ENCODE data around the gene SLC22A8. TPM values are rescaled to one million over a fixed set of nuclear protein-coding genes. Genes with fewer than 3 reads are reported as not detected.

SLC22A8 gene
- polyA plus RNA-seq, 3 donors, result not detected

- Mint-ChIP-seq H3K27ac (no peak overlapping the region), H3K4me3 (no peak overlapping the region), H3K9me3 (peaks cover 0 to 2% (median 0%) of the 10 kb centered on the region in 7 donors), H3K27me3 (ENCODE audit: low read depth in 3 of 3) (peaks cover 4 to 10% (median 6%) of the 10 kb centered on the region in 3 donors), H3K4me1 (no peaks in the 10 kb centered on the region), H3K36me3 (no peaks in the 10 kb centered on the region)
- Histone ChIP-seq H3K9ac (ENCODE audit: insufficient read depth, low read length, poor library complexity, severe bottlenecking) (no peak overlapping the region), H3K36me3 (replicated peaks in 1 of 2; ENCODE audit: control insufficient read depth in 1 of 2, insufficient read depth in 2 of 2, low read length in 2 of 2) (no peaks in the 10 kb centered on the region), H2AFZ (ENCODE audit: insufficient read depth, low read depth, low read length, poor library complexity, severe bottlenecking) (no peak overlapping the region), H4K20me1 (ENCODE audit: insufficient read depth, low read length) (no peaks in the 10 kb centered on the region), H3K27ac (ENCODE audit: low read depth in 1 of 2, low read length in 2 of 2) (no peak overlapping the region), H3K79me2 (ENCODE audit: insufficient read depth, low read length) (no peaks in the 10 kb centered on the region), H3K4me1 (ENCODE audit: control insufficient read depth in 1 of 2, insufficient read depth in 2 of 2, low read length in 2 of 2) (no peaks in the 10 kb centered on the region), H3K27me3 (ENCODE audit: control insufficient read depth in 2 of 2, insufficient read depth in 2 of 2, low read length in 2 of 2) (no peaks in the 10 kb centered on the region), H3K4me2 (replicated peaks; ENCODE audit: extremely low read depth, low read length, poor library complexity, severe bottlenecking) (no peak overlapping the region), H3K9me3 (replicated peaks in 1 of 2; ENCODE audit: control insufficient read depth in 1 of 2, insufficient read depth in 1 of 2, low read length in 2 of 2) (no peaks in the 10 kb centered on the region), H3K4me3 (replicated peaks in 1 of 3; ENCODE audit: low read depth in 2 of 3, low read length in 3 of 3) (no peak overlapping the region)
- 8% methylated on average over 4 of the region's 7 CpGs for WGBS (ENCODE audit: insufficient coverage)
- TF ChIP-seq CTCF (IDR thresholded peaks at IDR 0.05), result no peak
- DNase-seq, result no peak
- intact Hi-C loops (cut with micrococcal nuclease), result no loop called here
Measured at GRCh38 chr11:62999649-63000048, 16.0 kb downstream of the SLC22A8 start.

GRCh38 chr11:62999156-62999555, 16.5 kb downstream of the SLC22A8 start:
- no peaks in the 10 kb centered on the region for H3K36me3 Mint-ChIP-seq
- intact Hi-C loops (cut with micrococcal nuclease), result no loop called here
- Histone ChIP-seq H3K4me3 (replicated peaks in 1 of 3; ENCODE audit: low read depth in 2 of 3, low read length in 3 of 3) (no peak overlapping the region), H3K9ac (ENCODE audit: insufficient read depth, low read length, poor library complexity, severe bottlenecking) (no peak overlapping the region), H3K79me2 (ENCODE audit: insufficient read depth, low read length) (no peaks in the 10 kb centered on the region), H4K20me1 (ENCODE audit: insufficient read depth, low read length) (no peaks in the 10 kb centered on the region), H3K27me3 (ENCODE audit: control insufficient read depth in 2 of 2, insufficient read depth in 2 of 2, low read length in 2 of 2) (no peaks in the 10 kb centered on the region), H3K36me3 (replicated peaks in 1 of 2; ENCODE audit: control insufficient read depth in 1 of 2, insufficient read depth in 2 of 2, low read length in 2 of 2) (no peaks in the 10 kb centered on the region), H3K9me3 (replicated peaks in 1 of 2; ENCODE audit: control insufficient read depth in 1 of 2, insufficient read depth in 1 of 2, low read length in 2 of 2) (no peaks in the 10 kb centered on the region), H3K4me2 (replicated peaks; ENCODE audit: extremely low read depth, low read length, poor library complexity, severe bottlenecking) (no peak overlapping the region), H2AFZ (ENCODE audit: insufficient read depth, low read depth, low read length, poor library complexity, severe bottlenecking) (no peak overlapping the region), H3K4me1 (ENCODE audit: control insufficient read depth in 1 of 2, insufficient read depth in 2 of 2, low read length in 2 of 2) (no peaks in the 10 kb centered on the region), H3K27ac (ENCODE audit: low read depth in 1 of 2, low read length in 2 of 2) (no peak overlapping the region)
- no peak overlapping the region for H3K27ac Mint-ChIP-seq
- peaks cover 4 to 11% (median 6%) of the 10 kb centered on the region in 3 donors for H3K27me3 Mint-ChIP-seq (ENCODE audit: low read depth in 3 of 3)
- 100% methylated on average over 2 of the region's 5 CpGs for WGBS (ENCODE audit: insufficient coverage)
- TF ChIP-seq CTCF (IDR thresholded peaks at IDR 0.05), result no peak
- no peaks in the 10 kb centered on the region for H3K4me1 Mint-ChIP-seq
- DNase-seq, result no peak
- H3K9me3 Mint-ChIP-seq, result peaks cover 0 to 2% (median 0%) of the 10 kb centered on the region in 7 donors
- no peak overlapping the region for H3K4me3 Mint-ChIP-seq

Data from CD14-positive monocyte (primary cell).